ENCODE results near the gene PKP4.

PKP4 gene

DNA sequence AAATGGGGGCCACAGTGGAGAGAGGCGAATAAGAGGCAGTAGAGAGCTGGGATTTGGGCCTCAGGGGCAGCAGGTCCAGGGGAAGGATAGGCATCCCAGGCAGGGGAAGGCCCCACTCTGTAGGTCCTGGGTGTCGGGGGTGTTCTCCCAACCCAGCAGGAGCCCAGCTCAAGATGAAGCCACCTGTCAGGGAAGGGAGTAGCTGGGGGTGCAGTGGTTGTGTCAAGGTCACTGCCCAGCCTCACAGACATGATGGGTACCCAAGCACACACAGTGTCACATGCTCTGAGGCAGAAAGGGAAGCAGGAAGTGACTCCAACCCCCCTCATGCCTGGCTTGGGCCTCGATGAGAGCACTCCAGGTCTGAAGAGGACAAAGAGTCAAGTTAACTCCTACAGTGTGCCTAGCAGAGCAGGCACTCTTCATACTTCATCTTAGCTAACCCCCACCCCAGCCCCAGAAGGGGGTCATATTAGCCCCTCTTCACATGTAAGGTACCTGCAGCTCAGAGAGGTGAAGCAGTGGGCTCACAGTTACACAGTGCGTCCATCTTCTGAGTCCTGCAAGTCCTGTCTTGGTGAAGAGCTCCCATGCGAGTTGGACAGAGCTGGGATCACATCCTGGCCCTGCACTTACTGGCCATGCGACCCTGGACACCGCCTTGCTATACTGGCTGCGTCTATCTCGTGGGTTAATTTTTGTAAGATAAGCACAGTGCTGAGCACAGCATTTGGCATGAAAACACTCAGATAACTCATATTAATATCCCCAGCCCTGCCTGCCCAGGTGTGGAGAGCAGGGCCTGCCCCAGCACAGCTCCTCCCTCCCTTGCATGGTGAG lies 265.7 kb downstream of the PKP4 start:
- DNase-seq: no peak

DNA sequence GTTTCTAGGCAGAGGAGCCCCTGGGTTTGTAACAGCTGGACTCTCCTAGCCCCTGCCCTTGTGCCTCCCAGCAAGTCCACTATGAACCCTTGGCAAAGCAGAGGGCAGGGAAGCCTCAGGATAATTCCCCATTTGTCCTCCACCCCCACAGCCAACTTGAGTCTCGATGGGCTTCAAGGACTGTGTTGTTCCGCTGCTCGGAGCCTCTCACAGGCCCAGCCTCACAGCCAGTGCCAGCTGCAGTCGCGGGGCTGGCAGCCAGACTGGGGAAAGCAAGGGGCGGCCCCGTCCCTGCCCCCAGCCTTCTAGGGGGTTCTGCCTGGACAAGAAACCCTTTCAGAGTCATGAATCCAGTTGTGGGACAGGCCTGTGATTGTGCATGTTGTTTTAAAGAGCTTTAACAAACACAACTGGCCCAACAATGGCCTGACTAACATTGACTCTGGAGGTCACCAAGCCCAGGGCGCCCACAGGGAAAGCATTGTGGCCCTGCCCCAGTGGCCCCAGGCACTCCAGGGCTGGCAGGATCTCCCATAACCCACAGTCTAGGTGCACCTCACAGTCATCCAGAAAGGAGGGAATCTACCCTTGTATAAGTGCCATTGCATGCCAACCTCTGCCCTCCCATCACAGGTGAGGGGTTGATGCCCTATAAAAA lies 266.6 kb downstream of the PKP4 start:
- DNase-seq: no peak

DNA sequence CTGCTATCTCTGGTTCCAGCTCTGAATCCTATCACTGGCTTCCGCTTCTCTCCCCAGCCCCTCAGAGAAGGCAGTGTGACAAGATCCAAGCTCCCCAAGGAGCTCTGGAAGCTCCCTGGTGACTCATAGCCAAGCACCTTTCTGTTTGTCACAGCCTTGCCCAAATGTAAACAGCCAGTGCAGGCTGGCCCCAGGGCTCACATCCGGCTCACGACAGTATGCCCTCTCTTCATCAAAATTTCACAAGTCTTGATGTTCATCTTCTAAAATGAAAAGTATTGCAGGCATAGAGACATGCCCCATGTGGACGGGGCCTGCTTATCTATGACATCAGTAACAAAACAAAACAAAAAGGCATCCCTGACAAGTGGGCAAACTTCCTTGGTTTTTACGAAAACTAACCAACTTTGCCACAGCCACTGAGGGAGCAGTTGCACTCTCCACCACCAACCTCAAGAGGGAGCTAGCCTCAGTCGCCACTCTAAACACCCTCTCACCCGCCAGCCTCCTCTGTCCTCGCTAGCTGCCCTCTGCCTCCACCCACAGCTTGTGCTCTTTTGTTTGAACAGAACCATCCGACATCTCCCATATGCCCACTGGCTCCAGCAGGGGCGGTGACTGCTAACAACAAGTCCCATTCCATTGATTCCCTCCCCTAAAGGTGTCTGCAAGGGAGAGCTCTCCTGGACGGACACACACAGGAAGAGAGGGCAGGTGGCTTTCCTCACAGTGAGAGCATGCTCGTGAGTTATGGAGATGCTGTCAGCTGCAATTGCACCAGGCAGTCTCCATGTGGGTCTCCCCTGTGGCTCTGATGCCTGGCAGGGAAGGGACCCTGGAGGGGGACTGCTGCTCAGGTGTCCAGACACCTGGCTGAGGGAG lies 267.4 kb downstream of the PKP4 start:
- DNase-seq: no peak

DNA sequence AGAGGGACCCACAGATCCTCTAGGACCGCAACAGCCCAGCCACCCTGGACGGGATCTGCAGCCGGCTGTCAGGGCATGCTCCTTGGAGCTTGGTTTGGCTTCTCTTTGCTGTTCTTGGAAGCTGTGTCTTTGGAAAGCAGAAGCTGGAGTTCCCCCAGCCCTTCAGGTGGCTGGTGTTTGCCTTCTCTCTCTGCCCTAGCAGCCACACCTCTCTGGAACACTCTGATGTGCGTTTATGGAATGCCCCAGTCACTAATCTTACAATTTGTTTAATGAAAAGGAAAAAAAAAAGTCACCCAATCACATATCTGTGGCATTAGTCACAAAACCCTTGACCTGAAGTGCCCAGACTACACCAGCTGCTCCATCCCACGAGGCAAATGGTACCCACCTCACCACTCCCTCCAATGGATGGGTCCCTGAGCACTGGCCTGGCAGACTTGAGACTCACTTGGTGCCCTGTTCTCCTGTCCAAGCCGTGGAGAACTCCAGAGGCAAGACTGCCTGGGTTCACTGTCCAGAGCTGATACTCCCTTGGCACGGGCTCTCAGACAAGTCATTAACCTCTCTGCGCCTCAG lies 268.1 kb downstream of the PKP4 start:
- DNase-seq: no peak

DNA sequence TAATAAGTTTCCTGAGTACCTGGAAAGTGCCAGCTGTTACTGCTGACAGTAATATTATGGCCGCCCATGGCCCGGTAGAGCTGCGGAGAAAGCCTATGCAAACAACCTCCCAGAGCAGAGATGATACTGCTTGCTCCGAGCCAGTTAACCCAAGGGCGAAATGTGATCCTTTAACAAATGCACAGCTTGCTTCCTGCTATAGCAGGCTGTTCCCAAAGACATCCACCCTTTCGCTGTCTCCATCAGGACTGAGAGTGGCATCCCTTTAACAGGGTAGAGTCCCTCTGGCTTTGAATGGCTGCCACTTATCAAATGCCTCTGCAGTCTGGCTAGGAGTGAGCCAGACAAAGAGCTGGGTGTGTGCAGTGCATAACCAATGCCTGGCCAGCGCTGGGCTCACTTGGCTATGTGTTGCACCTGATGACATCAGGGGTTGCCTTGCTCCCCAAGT lies 268.7 kb downstream of the PKP4 start:
- no peak for DNase-seq

DNA sequence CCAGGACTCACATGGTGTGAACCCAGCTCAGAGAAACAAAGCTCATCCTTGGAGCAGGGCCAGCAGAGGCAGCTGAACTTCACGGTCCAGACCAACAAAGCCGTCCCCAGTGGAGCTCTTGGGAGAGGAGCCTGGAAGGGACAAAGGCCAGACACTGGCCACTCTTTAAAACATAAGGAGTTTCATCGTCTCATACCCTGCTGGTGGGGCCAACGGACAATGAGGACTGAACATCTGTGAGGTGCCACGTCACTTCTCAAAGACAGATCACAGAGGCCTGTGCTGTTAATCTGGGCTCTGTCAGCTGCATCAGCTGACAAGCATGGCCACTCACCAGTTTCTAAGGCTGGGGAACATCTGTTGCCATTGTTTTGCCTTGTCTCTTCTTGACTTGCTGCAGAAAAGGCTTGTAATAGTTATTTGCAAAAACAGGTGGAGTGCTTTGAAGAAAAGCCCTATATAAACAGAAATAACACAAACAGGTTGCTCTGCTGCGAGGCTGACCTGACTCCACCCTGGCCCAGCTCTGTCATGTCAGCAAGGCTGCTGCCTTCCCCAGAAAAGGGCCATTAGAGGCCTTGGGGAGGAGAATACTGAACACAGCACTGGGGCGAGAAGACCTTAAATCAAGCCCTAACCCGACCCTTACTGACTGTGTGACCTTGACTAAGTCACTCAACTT lies 270.3 kb downstream of the PKP4 start:
- no peak for DNase-seq

DNA sequence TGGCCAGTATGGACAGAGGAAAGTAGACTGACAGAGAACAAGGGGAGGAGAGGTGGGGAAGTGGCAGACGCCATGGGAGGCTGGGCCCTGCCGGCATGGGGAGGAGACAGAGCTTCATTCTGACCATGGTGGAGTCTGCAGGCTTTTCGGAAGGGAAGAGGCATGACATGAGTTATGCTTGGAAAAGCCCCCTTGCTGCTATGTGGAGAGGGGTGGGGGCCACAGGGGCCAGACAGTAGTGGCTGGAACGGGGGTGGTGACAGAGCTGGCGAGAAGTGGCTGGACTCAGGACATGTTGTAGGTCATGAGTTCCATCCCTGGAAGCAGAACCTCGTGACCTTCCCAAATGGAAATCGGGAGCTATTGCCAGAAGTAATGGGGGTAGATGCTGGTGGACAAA lies 271.7 kb downstream of the PKP4 start:
- DNase-seq: no peak

DNA sequence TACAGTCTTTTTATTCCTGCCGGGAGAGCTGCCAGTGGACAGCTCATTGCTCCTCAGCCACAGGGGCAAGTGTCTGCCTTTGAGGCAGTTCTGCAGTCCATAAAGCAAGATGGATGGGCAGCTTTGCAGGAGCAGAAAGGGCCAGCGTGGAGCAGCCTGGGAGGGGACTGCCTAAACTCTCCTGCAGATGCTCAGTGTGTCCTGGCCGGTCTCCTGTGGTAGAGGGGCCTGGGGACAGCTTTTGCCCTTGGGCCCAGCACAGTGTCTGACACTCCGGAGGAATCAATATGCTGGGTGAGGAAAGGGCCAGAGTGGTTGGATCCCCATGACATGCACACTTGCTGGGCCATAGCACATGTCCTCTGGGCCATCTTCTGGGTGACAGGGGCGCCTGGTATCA lies 272.7 kb downstream of the PKP4 start:
- no peak for DNase-seq

DNA sequence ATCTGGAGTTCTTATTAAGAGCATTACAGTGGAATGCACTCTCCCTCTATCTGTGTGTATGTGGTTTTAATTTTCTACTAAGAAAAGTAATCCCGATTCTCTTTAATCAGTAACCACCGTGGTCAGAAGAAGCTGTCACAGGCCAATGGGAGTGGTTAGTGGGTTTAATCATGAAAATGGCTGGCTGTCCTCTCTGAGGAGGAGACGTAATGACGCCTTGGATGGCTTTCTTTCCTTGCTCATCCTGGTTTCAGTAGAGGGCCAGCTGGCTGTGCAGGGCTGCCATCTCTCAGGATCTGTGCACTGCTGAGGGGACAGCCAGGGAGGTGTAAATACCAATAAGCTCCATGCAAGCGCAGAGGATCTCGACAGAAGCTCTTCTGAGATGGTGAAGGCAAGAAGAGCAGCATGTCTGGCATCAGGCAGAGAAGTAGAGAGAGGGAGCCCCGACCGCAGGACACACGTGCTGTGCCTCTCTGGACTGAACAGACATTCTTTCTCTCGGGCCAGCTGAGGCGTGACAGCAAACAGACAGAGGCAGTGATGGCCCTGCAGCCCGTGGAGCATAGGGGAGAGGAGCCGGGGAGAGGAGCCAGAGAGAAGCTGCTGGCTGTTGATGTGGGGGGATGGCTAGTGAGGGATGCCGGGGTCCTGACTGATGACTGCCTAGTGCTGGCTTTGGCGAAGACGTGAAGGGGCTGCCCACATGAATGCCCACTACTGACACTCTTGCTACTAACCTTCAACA lies 273.3 kb downstream of the PKP4 start:
- no peak for DNase-seq

DNA sequence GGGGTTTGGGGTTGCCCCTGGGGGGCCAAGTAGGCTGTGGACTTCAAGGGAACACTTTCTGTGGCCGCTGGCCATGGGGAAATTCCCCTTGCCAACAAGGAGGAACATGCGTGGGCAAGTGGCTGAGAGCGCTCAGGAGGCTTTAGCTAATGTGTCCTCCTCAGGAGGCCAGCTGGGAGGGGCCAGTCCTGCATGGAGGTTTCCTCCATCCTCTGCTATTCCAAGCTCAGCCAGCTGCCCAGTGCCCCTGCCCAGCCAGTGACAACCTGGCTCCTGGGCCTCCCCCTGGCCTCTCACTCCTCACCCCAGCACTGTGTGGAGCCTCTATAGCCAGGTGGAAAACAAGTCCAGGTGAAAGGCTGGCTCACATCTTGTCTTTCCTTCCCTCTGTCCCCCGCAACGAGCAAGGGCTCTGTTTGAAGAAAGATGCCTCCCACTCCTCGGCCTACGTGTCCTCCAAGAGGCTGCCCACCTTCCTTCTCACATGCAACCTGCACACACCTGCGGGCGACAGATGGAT lies 273.9 kb downstream of the PKP4 start:
- DNase-seq: no peak

DNA sequence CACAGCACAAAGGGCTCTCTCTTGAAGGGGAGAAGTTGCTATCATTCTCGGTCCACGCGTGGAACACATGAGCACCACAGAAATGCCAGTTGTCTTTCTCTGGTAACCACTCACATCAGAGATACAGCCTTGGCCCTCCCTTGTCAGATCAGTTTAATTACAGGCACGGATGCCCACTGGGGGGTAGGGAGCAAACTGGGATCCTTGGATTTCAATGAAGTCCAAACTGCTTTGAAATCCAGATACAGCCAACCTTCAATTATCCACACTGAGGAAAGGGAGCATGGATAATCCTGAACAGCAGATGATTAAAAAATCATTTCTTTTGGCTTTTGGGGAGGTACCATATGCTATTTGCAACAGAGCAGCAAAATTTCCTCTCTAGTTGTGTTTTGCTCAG lies 274.6 kb downstream of the PKP4 start:
- no peak for DNase-seq
